AG10803 (cell line): ENCODE results near the gene MYO5A.

Source experiments
- DNase-seq: peaks from one replicate; pipeline ENCODE4 v3.0.0; 2010; ENCODE audit warnings: low read depth
- H3K4me3 ChIP-seq: 2 replicates; pipeline ENCODE4 v1.5.1; 2011; ENCODE audit warnings: mild to moderate bottlenecking, low read length, control low read depth
- TF ChIP-seq, protein P1 (sequence below): conservative IDR thresholded peaks from 2 replicates; pipeline ENCODE4 v1.5.1; 2011; ENCODE audit warnings: mild to moderate bottlenecking, low read length, control low read depth, inconsistent platforms

The MYO5A gene

DNA sequence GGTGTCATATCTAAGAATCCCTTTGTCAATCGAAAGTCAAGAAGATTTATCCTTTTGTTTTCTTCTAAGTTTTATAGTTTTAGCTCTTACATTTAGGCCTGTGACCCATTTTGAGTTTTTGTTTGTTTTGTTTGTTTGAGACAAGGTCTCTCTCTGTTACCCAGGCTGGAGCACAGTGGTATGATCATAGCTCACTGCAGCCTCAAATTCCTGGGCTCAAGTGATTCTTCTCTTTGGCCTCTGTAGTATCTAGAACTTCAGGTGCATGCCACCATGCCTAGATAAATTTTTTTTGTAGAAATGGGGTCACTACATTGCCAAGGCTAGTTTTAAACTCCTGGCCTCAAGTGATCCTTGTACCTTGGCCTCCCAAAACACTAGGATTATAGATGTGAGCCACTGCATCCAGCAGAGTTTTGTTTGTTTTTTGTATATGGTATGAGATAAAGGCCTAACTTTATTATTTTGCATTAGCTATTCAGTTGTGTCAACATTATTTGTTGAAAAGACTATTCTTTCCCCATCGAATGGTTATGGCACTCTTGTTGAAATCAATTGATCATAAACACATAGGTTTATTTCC lies 227.3 kb downstream of the MYO5A start:
- H3K4me3 ChIP-seq, result no peak overlapping the region
- TF ChIP-seq, protein P1, sequence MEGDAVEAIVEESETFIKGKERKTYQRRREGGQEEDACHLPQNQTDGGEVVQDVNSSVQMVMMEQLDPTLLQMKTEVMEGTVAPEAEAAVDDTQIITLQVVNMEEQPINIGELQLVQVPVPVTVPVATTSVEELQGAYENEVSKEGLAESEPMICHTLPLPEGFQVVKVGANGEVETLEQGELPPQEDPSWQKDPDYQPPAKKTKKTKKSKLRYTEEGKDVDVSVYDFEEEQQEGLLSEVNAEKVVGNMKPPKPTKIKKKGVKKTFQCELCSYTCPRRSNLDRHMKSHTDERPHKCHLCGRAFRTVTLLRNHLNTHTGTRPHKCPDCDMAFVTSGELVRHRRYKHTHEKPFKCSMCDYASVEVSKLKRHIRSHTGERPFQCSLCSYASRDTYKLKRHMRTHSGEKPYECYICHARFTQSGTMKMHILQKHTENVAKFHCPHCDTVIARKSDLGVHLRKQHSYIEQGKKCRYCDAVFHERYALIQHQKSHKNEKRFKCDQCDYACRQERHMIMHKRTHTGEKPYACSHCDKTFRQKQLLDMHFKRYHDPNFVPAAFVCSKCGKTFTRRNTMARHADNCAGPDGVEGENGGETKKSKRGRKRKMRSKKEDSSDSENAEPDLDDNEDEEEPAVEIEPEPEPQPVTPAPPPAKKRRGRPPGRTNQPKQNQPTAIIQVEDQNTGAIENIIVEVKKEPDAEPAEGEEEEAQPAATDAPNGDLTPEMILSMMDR, result no peak
- no peak for DNase-seq

DNA sequence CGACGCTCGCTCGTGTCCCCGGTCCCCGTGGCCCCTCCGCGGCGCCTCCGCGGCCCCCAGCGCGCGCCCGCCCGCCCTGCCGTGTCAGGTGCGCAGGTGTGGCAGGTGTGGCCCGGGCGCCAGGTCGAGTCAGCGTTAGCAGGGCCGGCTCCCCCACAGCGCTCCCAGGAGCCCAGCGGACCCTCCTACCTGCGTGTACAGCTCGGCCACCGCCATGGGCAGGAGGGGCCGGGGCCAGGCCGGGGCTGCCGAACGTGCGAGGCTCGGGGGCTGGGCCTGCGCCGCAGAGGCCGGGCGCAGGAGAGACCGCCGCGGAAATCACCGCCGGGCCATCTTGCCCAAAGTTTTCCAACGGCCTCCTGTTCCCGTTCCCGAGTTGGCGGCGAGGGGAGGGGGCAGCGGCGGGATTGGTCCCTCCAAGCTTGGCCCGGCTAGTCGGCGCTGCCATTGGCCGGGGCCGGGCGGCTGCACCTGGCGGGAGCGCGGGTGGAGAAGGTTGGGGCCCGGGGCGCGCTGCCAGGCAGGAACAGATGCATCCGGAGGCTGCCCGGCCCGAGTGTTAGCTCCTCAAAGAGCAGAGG lies 233.2 kb downstream of the MYO5A start, which contains the start of gene MYO5C:
MYO5C (minus strand) TSS at position 384 of the 581 bp plus-strand sequence; CDS start at position 216, 168 bp downstream.
- no peak for DNase-seq
- TF ChIP-seq, protein P1, result no peak
- peak within 1 kb of the TSS; percentile 22; the same call in 1 of the 2 replicates for H3K4me3 ChIP-seq

DNA sequence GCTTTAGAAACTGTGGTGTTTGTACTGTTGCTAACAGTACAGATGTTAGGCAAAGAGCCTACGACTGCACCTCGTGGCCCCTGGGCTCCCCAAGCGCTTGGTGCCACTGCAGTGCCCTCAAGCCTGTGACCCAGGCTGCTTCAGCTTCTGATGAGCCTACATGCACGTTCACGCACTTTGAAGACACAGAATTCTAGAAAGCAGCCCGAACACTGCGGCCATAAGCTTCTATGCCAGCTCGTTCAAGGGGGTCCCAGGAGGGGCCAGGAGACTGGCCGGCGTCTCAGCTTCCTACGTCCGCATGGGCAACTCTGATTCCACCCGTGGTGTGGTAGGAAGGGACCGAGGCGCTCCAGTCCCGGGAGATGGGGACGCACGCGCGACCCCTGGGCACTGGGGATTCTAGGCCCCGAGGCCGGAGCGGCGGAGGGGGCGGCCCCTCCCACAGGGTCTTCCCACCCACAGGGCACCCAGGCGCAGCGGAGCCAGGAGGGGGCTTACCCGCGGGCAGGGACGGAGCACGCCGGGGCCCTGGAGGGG lies 233.7 kb downstream of the MYO5A start:
- no peak for DNase-seq
- no peak overlapping the region for H3K4me3 ChIP-seq

DNA sequence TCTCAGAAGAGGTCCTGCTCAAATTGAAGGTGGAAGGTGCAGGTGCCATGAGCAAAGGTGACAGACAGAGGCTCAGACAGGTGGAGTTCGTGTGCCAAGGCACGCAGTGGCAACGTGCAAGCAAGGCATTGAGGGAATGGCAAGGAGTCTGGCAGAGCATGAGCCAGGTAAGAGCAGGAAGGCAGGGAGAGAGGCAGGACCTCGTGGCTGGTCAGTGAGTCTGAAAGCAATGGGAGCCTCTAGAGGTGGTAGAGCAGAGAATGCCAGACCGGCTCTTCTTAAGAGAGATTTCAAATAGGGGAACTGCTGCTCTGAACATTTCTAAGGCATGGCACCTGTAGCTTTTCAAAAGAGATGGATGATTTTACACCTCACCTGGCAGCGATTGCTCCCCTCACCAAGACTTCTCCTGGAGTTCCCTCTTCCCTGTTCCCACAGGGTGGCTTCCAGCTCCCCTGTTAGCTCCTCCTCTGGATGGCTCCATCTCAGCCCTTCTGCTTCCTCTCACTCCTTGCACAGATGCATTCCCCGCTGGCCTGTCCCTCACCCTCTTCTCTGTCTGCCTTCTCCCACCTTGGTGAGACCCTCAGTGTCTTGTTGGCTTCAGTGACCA lies 235.8 kb downstream of the MYO5A start:
- H3K4me3 ChIP-seq, result no peak overlapping the region
- DNase-seq, result no peak
- TF ChIP-seq, protein P1, result no peak

More for the DNA sequence above, 233.7 kb downstream of the MYO5A start:
- TF ChIP-seq, protein P1, result no peak

DNA sequence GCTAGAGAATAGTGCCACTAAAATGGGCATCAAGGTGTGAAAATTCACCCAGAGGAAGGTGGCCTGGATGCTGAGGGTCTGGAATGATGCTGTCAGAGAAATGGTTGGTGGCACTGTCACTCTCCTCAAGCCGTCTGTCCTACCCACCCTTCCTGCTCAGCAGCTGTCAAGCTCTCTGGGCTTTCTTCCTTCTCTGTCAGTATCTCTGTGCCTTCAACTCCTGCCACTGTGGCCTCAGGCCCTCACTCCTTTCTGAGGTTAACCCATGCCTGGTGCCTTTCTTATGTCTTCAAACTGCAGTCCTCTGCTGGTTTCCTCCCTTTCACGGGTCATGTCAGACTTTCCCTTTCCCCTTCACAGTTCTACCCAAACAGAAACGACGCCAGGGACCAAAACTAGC lies 237.5 kb downstream of the MYO5A start:
- DNase-seq, result no peak
- TF ChIP-seq, protein P1, result no peak
- H3K4me3 ChIP-seq, result no peak overlapping the region

DNA sequence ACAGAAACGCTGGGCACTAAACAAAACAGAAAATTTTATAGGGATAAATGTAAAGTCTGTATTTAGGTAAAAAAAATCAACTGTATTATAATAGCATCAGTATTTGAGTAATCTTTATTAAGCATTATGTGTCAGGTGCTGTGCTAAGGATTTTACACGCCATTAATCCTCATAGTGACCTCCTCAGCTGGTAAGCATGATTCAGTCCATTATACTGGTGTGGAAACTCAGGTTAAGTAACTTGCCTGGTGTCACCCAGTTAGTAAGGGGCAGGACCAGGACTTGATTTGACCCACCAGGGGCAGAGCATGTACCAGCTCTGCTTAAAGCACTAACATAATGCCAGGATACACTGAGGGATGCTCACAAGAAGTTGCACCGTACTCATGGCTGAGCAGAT lies 237.9 kb downstream of the MYO5A start:
- no peak for DNase-seq
- TF ChIP-seq, protein P1, result no peak
- no peak overlapping the region for H3K4me3 ChIP-seq
